Hepatic stellate cell (primary cell): ENCODE measurements around the gene SLC25A1.

ENCODE experiments used
- DNase-seq: peaks from one replicate; pipeline ENCODE4 v3.0.0; 2011; ENCODE audit warnings: low spot score

The SLC25A1 gene

DNA sequence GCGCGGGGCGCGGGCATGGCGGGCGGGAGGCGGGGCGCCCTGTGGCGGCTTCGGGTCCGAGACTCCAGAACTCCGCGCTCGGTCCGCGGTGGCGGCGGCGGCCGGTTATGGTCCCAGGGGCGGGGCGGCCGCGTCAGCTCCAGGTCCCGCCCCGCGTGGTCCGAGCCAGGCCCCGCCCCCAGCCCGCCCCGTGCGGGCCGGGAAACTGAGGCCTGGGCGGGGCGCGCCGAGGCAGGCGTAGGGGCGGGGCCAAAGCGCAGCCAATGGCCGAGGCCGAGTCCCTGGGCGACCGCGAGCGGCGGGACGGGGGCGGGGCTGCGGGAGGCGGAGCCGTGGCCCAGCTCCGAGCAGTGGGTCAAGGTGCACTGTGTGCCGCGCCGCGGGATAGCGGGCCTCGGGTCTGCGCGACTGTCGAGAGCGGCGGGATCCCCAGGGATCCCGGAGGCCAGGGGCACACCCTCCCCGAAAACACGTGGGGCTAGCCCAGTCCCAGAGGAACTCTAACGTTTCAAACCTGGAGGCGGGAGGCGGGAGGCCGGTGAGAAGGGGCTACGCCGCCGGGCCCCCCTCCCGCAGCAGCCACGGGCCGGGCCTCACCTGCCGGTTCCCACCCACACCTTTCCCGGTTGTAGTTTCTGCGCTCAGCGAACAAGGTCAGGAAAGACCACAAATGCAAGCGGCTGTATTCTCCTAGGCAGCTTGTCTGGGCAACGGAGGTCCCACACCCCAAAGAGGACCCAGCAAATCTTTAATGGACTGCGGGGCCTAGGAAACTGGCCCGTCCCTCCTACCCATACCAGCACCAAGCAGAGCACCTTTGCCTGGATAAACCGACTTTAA, at the start of gene SLC25A1:
Gene SLC25A1, minus strand, starts transcription at position 80 of the 840 bp plus-strand sequence. Its CDS starts 63 bp downstream, at position 17.
- DNase-seq: peak; percentile 91

- no peak for DNase-seq
Measured at GRCh38 chr22:19228179-19228578, 49.6 kb upstream of the SLC25A1 start.

GRCh38 chr22:19226428-19226827, 47.9 kb upstream of the SLC25A1 start:
- no peak for DNase-seq

DNA sequence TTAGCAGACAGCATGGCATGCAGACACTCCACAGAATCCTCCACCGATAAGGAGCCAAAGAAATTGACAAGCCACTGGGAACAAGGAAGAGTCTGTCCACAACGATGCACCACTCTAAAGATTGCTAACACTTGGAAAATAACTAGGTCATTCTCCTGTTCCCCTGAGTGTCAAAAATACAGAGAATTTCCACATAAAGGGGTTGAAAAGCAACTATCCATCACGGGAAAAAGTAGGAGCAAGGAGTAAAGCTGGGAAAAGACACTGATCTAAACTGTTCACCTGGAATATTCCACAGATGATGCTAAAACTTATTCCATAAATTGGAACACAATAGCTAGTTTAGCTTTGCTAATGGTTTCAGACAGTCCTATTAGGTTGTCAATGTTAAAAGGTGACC, 47.0 kb upstream of the SLC25A1 start:
- no peak for DNase-seq

- no peak for DNase-seq
Measured at GRCh38 chr22:19224985-19225384, 46.4 kb upstream of the SLC25A1 start.

DNA sequence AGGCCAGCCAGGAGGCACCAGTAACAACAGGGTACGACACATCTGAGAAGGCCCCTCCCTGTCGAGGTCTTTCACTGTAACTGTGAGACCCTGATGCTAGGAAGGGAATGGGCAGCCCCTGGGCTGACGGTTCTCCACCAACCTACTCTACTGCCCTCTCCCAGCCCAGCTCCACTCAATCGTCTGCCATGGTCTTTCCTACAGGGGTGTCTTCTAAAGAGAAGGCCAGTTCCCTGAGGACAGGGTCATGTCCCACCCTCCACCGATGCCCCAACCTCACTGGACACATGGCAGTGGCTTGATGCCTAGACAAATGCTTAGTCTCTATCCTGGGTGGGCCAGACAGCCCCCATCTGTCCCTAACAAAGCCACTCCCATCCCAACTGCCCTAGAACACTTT, 46.0 kb upstream of the SLC25A1 start:
- DNase-seq: no peak

- DNase-seq: no peak
Measured at GRCh38 chr22:19223617-19224016, 45.1 kb upstream of the SLC25A1 start.

- DNase-seq: no peak
Measured at GRCh38 chr22:19223110-19223509, 44.6 kb upstream of the SLC25A1 start.

- DNase-seq: no peak
Measured at GRCh38 chr22:19222242-19223005, 43.9 kb upstream of the SLC25A1 start.

DNA sequence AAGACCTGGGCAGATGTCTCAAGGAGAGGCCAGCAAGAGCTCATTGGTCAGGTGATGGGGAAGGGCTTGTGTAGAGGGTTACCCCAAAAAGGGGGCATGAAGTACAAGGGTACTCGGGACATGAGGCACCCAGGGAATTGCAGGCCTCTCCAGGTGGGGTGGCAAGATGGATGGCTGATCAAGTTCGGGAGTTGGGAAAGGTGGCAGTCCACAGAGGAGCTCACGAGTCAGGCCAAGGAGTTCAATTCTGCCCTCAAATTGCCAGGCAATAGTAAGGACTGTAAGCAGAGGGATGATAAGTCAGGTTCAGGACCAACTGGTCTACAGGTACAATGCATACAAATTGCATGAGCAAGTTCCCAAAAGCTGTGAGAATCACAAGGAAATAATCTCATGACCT, 42.3 kb upstream of the SLC25A1 start:
- no peak for DNase-seq

DNA sequence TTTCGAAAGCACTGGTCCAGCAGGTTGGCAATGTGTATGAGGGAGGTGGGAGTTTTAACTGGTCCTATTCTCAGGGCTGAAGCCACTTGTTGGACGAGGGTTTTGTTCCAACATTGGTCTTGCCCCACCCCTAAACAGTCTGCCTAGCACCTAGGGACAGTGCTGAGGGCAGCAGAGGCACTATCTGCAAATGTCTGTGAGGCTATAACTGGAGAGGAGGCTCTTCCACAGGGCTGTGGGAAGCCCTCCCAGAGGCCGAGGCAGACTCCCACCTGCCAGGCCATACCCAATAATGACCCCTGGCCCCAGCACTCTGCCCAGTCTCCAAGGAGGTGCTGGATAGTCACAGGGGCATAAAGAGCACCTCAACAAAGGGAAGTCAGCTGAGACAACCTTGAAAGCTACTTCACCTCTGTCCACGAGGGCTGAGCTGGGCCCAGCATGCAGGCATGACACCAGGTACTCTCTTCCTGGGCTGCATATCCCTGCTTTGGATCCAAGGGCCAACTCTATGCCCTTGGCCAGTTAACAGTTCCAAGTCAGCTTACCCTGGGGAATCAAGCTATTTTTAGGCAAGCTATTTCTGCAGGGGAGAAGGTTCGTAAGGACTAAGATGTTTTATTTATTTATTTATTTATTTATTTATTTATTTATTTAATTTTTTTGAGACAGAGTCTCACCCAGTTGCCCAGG, 40.2 kb upstream of the SLC25A1 start:
- no peak for DNase-seq

GRCh38 chr22:19216579-19216978, 38.0 kb upstream of the SLC25A1 start:
- no peak for DNase-seq

GRCh38 chr22:19215360-19215759, 36.8 kb upstream of the SLC25A1 start:
- no peak for DNase-seq

DNA sequence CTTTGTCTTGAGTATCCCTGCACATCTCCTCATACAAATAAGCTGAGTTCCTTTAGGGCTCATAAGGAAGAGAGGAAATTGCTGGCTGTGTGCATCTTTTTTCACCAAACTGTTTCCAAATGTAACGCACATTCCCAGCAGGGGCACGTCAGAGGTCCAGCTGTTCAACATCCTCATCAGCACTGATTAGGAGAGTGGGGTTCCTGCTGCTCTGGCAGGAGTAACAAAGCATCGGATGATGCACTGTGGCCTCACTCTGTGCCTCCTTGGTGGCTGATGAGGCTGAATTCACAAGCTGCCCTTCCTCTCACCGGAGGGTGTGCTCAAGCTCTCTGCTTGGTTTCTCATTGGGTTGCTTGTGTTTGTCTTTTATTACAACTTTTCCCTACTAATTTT, 35.5 kb upstream of the SLC25A1 start:
- DNase-seq: no peak

GRCh38 chr22:19213442-19214077, 35.0 kb upstream of the SLC25A1 start:
- no peak for DNase-seq

- DNase-seq: no peak
Measured at GRCh38 chr22:19213001-19213400, 34.5 kb upstream of the SLC25A1 start.

- no peak for DNase-seq
Measured at GRCh38 chr22:19212302-19212870, 33.9 kb upstream of the SLC25A1 start.

GRCh38 chr22:19210188-19210587, 31.7 kb upstream of the SLC25A1 start:
- DNase-seq: no peak

- no peak for DNase-seq
Measured at GRCh38 chr22:19208287-19208847, 29.8 kb upstream of the SLC25A1 start.

DNA sequence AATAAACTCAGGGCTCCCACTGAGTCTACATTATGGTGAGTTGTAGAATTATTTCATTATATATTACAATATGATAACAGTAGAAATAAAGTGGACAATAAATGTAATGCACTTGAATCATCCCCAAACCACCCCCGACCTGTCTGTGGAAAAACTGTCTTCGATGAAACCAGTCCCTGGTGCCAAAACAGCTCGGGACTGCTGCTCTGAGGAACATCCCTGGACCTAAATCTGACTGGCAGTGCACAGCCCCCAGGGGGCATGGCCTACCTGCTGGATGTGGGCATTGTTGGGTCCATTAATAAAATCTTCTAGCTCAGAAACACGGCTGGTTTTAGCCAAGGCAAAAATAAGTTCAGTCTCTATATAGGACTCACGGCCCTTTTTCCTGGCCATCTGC, 29.3 kb upstream of the SLC25A1 start:
- DNase-seq: no peak

DNA sequence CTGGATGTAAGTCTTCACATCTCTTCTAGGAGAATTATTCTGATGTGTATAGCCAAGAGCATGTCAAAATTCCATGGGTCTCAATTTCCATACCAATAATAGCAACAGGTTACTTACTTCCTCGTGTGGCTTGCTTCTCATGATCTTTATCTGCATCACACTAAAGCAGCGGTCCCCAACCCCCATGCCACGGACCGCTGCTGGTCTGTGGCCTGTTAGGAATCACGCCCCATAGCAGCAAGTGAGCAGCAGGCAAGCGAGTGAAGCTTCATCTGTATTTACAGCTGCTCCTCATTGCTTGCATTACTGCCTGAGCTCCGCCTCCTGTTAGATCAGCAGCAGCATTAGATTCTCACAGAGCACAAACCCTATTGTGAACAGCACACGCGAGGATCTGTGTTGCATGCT, 28.9 kb upstream of the SLC25A1 start:
- no peak for DNase-seq

DNA sequence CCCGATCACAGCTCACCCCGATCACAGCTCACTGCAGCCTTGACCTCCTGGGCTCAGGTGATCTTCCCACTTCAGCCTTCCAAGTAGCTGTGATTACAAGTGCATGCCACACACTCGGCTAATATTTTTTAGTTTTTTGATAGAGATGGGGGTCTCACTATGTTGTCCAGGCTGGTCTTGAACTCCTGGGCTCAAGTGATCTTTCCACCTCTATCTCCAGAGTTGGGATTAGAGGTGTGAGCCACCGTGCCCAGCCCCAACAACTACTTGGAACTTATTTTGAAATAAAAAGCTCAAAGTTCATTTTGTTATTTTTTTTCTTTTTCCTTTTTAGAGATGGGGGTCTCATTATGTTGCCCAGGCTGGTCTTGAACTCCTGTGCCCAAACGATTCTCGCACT, 27.8 kb upstream of the SLC25A1 start:
- no peak for DNase-seq
